Fibroblast of lung (primary cell): ENCODE data around the gene SLAIN1. TPM values are rescaled to one million over a fixed set of nuclear protein-coding genes. Genes with fewer than 3 reads are reported as not detected.

Experiments used
- DNase-seq, 2 donors: peaks; one replicate each; pipeline versions ENCODE4 v3.0.0 to v3.0.0-alpha.2; 2010; ENCODE audit warnings: low read depth in 2 of 2
- H2AFZ ChIP-seq: 2 replicates; pipeline ENCODE4 v1.5.1; 2012; ENCODE audit warnings: low read length, control low read depth, inconsistent platforms
- H3K27ac ChIP-seq: 2 replicates; pipeline ENCODE4 v1.5.1; 2011; ENCODE audit warnings: low read length, control low read depth; ENCODE audit not compliant: insufficient read depth
- H3K27me3 ChIP-seq: 2 replicates; pipeline ENCODE4 v1.5.1; 2011; ENCODE audit warnings: mild to moderate bottlenecking, low read length; ENCODE audit not compliant: control insufficient read depth, insufficient read depth
- H3K36me3 ChIP-seq: 2 replicates; pipeline ENCODE4 v1.5.1; 2011; ENCODE audit warnings: low read length; ENCODE audit not compliant: control insufficient read depth, insufficient read depth
- H3K4me1 ChIP-seq: 2 replicates; pipeline ENCODE4 v1.5.1; 2011; ENCODE audit warnings: low read length; ENCODE audit not compliant: control insufficient read depth, insufficient read depth; ENCODE audit errors: extremely low read depth
- H3K4me2 ChIP-seq: 2 replicates; pipeline ENCODE4 v1.5.1; 2011; ENCODE audit warnings: low read length, control low read depth; ENCODE audit not compliant: insufficient read depth; ENCODE audit errors: extremely low read depth
- H3K4me3 ChIP-seq, 4 experiments: fragments of 200-600 bp in 1 of 4; sonication (generic) in 1 of 4; replicated peaks in 1 of 4; 2 replicates each; pipeline ENCODE4 v1.5.1; 2011 to 2016; ENCODE audit warnings: low read length in 4 of 4, low read depth in 3 of 4, mild to moderate bottlenecking in 3 of 4, control low read depth in 2 of 4, inconsistent platforms in 1 of 4, mixed read lengths in 1 of 4; ENCODE audit not compliant: insufficient read depth in 1 of 4; ENCODE audit errors: control extremely low read depth in 1 of 4
- H3K79me2 ChIP-seq: 2 replicates; pipeline ENCODE4 v1.5.1; 2012; ENCODE audit warnings: mild to moderate bottlenecking, low read length, inconsistent platforms; ENCODE audit not compliant: control insufficient read depth, insufficient read depth
- H3K9ac ChIP-seq: 2 replicates; pipeline ENCODE4 v1.5.1; 2011; ENCODE audit warnings: mild to moderate bottlenecking, low read length, control low read depth; ENCODE audit not compliant: insufficient read depth
- H3K9me3 ChIP-seq: 2 replicates; pipeline ENCODE4 v1.5.1; 2012; ENCODE audit warnings: low read depth, low read length; ENCODE audit not compliant: control insufficient read depth, insufficient read depth
- H4K20me1 ChIP-seq: 2 replicates; pipeline ENCODE4 v1.5.1; 2011; ENCODE audit warnings: low read length; ENCODE audit not compliant: control insufficient read depth, insufficient read depth; ENCODE audit errors: extremely low read depth
- EZH2 ChIP-seq: IDR thresholded peaks from 2 replicates; pipeline ENCODE4 v1.5.1; 2012; ENCODE audit warnings: low read length, control low read depth, mild to moderate bottlenecking; ENCODE audit errors: missing control alignments
- polyA plus RNA-seq, 2 donors: library from polyadenylated mRNA; depleted of rRNA in 1 of 2; stranded (reverse) in 1 of 2; unstranded in 1 of 2; fragments of >200 nt; gene quantifications; 2 replicates each; pipeline ENCODE4 v1.2.1, GENCODE V29; 2011 to 2012; ENCODE audit warnings: missing spikeins in 1 of 2
- total RNA-seq: library from RNA; depleted of rRNA; stranded (reverse); fragments of >200 nt; gene quantifications from 2 replicates; pipeline ENCODE4 v1.2.1, GENCODE V29; 2014
- TF ChIP-seq, protein P1 (sequence below), 2 donors: IDR thresholded peaks in 1 of 2; conservative IDR thresholded peaks in 1 of 2; 1 replicate in 1 of 2; 2 replicates in 1 of 2; pipeline ENCODE4 v1.5.1; 2011 to 2012; ENCODE audit warnings: low read length in 2 of 2, control low read depth in 1 of 2, inconsistent platforms in 1 of 2, low read depth in 1 of 2, mild to moderate bottlenecking in 1 of 2

SLAIN1 gene
- total and polyA plus RNA-seq, 2 donors (not counting 1 experiment from before 2014, with no cell fraction given) = 0.54 to 2.6 TPM

DNA sequence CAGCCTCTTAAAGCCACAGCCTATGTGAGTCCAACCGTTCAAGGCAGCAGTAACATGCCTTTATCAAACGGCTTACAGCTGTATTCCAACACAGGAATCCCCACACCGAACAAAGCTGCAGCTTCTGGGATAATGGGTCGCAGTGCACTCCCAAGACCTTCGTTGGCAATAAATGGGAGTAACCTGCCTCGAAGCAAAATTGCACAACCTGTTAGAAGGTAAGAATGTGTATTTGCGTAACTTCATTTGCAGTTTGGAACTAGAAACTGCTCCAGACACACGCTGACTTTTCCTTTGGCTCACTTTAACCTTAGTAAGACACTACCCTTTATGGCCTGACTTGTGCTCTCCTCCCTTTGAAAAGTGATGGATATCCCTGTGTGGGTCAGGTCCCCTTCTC lies 63.4 kb downstream of the SLAIN1 start:
- Histone ChIP-seq H3K36me3 (no peaks in the 10 kb centered on the region), H2AFZ (no peak overlapping the region), H4K20me1 (no peaks in the 10 kb centered on the region), H3K4me3 (no peak overlapping the region), H3K4me1 (no peaks in the 10 kb centered on the region), H3K9me3 (no peaks in the 10 kb centered on the region), H3K4me2 (no peak overlapping the region), H3K9ac (no peak overlapping the region), H3K27me3 (no peaks in the 10 kb centered on the region), H3K27ac (no peak overlapping the region), H3K79me2 (no peaks in the 10 kb centered on the region)
- DNase-seq = no peak
- TF ChIP-seq, protein P1, sequence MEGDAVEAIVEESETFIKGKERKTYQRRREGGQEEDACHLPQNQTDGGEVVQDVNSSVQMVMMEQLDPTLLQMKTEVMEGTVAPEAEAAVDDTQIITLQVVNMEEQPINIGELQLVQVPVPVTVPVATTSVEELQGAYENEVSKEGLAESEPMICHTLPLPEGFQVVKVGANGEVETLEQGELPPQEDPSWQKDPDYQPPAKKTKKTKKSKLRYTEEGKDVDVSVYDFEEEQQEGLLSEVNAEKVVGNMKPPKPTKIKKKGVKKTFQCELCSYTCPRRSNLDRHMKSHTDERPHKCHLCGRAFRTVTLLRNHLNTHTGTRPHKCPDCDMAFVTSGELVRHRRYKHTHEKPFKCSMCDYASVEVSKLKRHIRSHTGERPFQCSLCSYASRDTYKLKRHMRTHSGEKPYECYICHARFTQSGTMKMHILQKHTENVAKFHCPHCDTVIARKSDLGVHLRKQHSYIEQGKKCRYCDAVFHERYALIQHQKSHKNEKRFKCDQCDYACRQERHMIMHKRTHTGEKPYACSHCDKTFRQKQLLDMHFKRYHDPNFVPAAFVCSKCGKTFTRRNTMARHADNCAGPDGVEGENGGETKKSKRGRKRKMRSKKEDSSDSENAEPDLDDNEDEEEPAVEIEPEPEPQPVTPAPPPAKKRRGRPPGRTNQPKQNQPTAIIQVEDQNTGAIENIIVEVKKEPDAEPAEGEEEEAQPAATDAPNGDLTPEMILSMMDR (conservative IDR thresholded peaks at IDR 0.05 in 1 of 2, IDR thresholded peaks at IDR 0.05 in 1 of 2; ENCODE audit: low read depth in 1 of 2, low read length in 2 of 2) = no peak
- TF ChIP-seq EZH2 = no peak

DNA sequence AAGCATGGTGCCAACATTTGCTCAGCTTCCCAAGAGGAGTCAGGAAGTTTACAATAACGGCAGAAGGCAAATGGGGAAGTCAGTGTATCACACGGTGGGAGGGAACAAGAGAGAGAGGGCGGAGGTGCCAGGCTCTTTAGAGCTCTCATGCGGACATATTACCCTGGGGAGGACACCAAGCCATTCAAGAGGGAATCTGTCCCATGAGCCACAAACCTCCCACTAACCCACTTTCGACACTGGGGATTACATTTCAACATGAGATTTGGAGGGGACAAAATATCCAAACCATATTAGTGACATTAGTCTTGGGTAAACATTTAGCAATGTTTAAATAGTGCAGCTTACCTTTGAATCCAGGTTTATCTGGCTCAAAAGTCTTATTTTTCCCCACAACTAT lies 69.9 kb downstream of the SLAIN1 start:
- Histone ChIP-seq H3K36me3 (no peaks in the 10 kb centered on the region), H3K27ac (no peak overlapping the region), H2AFZ (no peak overlapping the region), H3K4me1 (no peaks in the 10 kb centered on the region), H3K9ac (no peak overlapping the region), H3K4me3 (no peak overlapping the region), H3K27me3 (no peaks in the 10 kb centered on the region), H3K9me3 (no peaks in the 10 kb centered on the region), H4K20me1 (no peaks in the 10 kb centered on the region), H3K4me2 (no peak overlapping the region), H3K79me2 (no peaks in the 10 kb centered on the region)
- TF ChIP-seq, protein P1 (conservative IDR thresholded peaks at IDR 0.05 in 1 of 2, IDR thresholded peaks at IDR 0.05 in 1 of 2; ENCODE audit: low read depth in 1 of 2, low read length in 2 of 2) = no peak
- TF ChIP-seq EZH2 = no peak
- DNase-seq = no peak

DNA sequence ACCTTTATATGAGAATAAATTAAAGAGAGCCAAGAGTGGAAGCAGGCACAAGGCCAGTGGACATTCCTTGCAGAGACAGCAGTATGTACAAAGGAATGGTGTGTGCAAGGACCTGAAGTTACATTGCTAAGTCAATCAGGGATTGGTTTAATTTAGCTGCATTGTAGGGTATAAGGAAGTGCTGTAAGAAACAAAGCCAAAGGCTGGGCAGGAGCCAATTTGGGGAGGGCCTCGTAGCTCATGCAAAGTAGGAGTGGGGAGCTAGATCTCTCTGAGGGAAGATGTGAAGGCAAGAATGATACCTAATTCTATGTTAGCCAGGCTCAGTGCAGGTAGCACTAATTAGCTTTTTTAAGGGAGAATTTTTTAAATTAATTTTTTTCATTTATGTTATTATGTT lies 76.7 kb downstream of the SLAIN1 start:
- Histone ChIP-seq H3K27me3 (no peaks in the 10 kb centered on the region), H4K20me1 (no peaks in the 10 kb centered on the region), H3K4me1 (no peaks in the 10 kb centered on the region), H2AFZ (no peak overlapping the region), H3K9ac (no peak overlapping the region), H3K79me2 (no peaks in the 10 kb centered on the region), H3K4me2 (no peak overlapping the region), H3K36me3 (no peaks in the 10 kb centered on the region), H3K9me3 (no peaks in the 10 kb centered on the region), H3K4me3 (no peak overlapping the region), H3K27ac (no peak overlapping the region)
- no peak for TF ChIP-seq EZH2
- TF ChIP-seq, protein P1 (conservative IDR thresholded peaks at IDR 0.05 in 1 of 2, IDR thresholded peaks at IDR 0.05 in 1 of 2; ENCODE audit: low read depth in 1 of 2, low read length in 2 of 2) = no peak
- no peak for DNase-seq
